A549 (cell line): ENCODE data around the gene ZC3H12D. TPM values are rescaled to one million over a fixed set of nuclear protein-coding genes. Genes with fewer than 3 reads are reported as not detected.

Experiments
- ATAC-seq, 2 experiments: fragments of 200-7000 bp in 1 of 2; fragments of >200 bp in 1 of 2; cut with Nextera tagmentation in 1 of 2; cut with Tn5 transposase in 1 of 2; 3 replicates each; pipeline versions ENCODE4 v1.8.0 to v1.9.1; 2018 to 2020; ENCODE audit warnings: mild to moderate bottlenecking in 1 of 2, moderate library complexity in 1 of 2
- CTCF ChIA-PET: fragments of 300-600 bp; sonication (Branson Sonifier 250); formaldehyde crosslinking; extraction: SDS; loops from one replicate; lab custom pipeline; 2021; ENCODE audit warnings: antibody characterized with exemption, inconsistent platforms; lab: Yijun Ruan, JAX
- POLR2A ChIA-PET: fragments of 350-600 bp; formaldehyde crosslinking; extraction: SDS; loops from one replicate; lab custom pipeline; 2021; ENCODE audit warnings: antibody characterized with exemption, inconsistent platforms; lab: Yijun Ruan, JAX
- DNase-seq, 2 experiments: peaks; one replicate each; pipeline versions ENCODE4 v3.0.0 to v3.0.0-alpha.2; 2011 to 2016; ENCODE audit warnings: low read depth in 1 of 2, low spot score in 1 of 2
- FAIRE-seq: peaks from 2 replicates; lab custom pipeline; 2011; peaks lifted over from hg19 to GRCh38; lab: Jason Lieb, UNC
- H3K27ac ChIP-seq, 2 experiments: fragments of >200 bp; sonication (Bioruptor Twin); formaldehyde crosslinking; 3 replicates each; pipeline ENCODE4 v1.5.1; 2016 to 2017
- H3K4me1 ChIP-seq: fragments of >200 bp; sonication (Bioruptor Twin); formaldehyde crosslinking; 3 replicates; pipeline ENCODE4 v1.6.1; 2016
- H3K4me2 ChIP-seq: fragments of >200 bp; sonication (Bioruptor Twin); formaldehyde crosslinking; 3 replicates; pipeline ENCODE4 v1.6.1; 2016
- H3K4me3 ChIP-seq: fragments of >200 bp; sonication (Bioruptor Twin); formaldehyde crosslinking; 3 replicates; pipeline ENCODE4 v1.5.1; 2016
- H3K9me3 ChIP-seq: fragments of >200 bp; sonication (Bioruptor Twin); formaldehyde crosslinking; 3 replicates; pipeline ENCODE4 v1.6.1; 2016
- CBX2 ChIP-seq: fragments of 200-600 bp; sonication (generic); IDR thresholded peaks from 2 replicates; pipeline ENCODE4 v1.6.1; 2016; ENCODE audit warnings: low read depth, mild to moderate bottlenecking, borderline replicate concordance
- CHD2 ChIP-seq: fragments of 150-350 bp; IDR thresholded peaks from 2 replicates; pipeline ENCODE4 v1.6.1; 2014; ENCODE audit warnings: low read length; ENCODE audit not compliant: partially characterized antibody
- CHD4 ChIP-seq: fragments of 200-600 bp; sonication (generic); IDR thresholded peaks from 2 replicates; pipeline ENCODE4 v1.6.1; 2016; ENCODE audit warnings: antibody characterized with exemption, mild to moderate bottlenecking, borderline replicate concordance
- EHF ChIP-seq: fragments of 250-450 bp; sonication (Bioruptor Pico); IDR thresholded peaks from 2 replicates; pipeline ENCODE4 v1.5.0; 2020; ENCODE audit warnings: mild to moderate bottlenecking
- EHMT2 ChIP-seq: fragments of 200-600 bp; sonication (generic); IDR thresholded peaks from 2 replicates; pipeline ENCODE4 v1.6.1; 2016; ENCODE audit warnings: antibody characterized with exemption, low read depth, mild to moderate bottlenecking, moderate library complexity
- ELK1 ChIP-seq: fragments of 150-350 bp; IDR thresholded peaks from 2 replicates; pipeline ENCODE4 v1.6.1; 2014; ENCODE audit warnings: low read depth, mild to moderate bottlenecking, low read length
- JUN ChIP-seq, 2 experiments: fragments of >200 bp; sonication (Bioruptor Twin); formaldehyde crosslinking; IDR thresholded peaks; 2 replicates in 1 of 2; 3 replicates in 1 of 2; pipeline ENCODE4 v1.6.1; 2016 to 2017
- MAX ChIP-seq: IDR thresholded peaks from 2 replicates; pipeline ENCODE4 v1.6.1; 2012
- NFE2L2 ChIP-seq: fragments of 150-350 bp; conservative IDR thresholded peaks from 2 replicates; pipeline ENCODE4 v1.6.1; 2014; ENCODE audit warnings: low read length
- PBX3 ChIP-seq: IDR thresholded peaks from 2 replicates; pipeline ENCODE4 v1.6.1; 2012
- POLR2AphosphoS2 ChIP-seq: conservative IDR thresholded peaks from 2 replicates; pipeline ENCODE4 v1.6.1; 2012; ENCODE audit warnings: low read length, improper control_type of control experiment, inconsistent platforms
- RCOR1 ChIP-seq: fragments of 150-350 bp; IDR thresholded peaks from 2 replicates; pipeline ENCODE4 v1.6.1; 2014; ENCODE audit warnings: antibody characterized with exemption, low read length, low read depth
- REST ChIP-seq: fragments of 200-600 bp; sonication (generic); IDR thresholded peaks from 2 replicates; pipeline ENCODE4 v1.6.1; 2016; ENCODE audit warnings: antibody characterized with exemption, mild to moderate bottlenecking, moderate library complexity
- SMC3 ChIP-seq: fragments of >200 bp; sonication (Bioruptor Twin); formaldehyde crosslinking; IDR thresholded peaks from 3 replicates; pipeline ENCODE4 v1.6.1; 2018; ENCODE audit warnings: inconsistent platforms
- ZFP36 ChIP-seq: fragments of 450-650 bp; IDR thresholded peaks from 2 replicates; pipeline ENCODE4 v1.6.1; 2014; ENCODE audit warnings: borderline replicate concordance; ENCODE audit not compliant: partially characterized antibody
- WGBS: methylation state at CpG from one replicate; pipeline ENCODE4 v1.1.6; 2017; ENCODE audit errors: missing lambda C conversion rate; 5-methylcytosine and 5-hydroxymethylcytosine counted together
- polyA plus RNA-seq, 4 experiments: library from polyadenylated mRNA; depleted of rRNA in 3 of 4; stranded (reverse); fragments of >200 nt; fragmentation: RNase III in 1 of 4; extraction: RNeasy Plus Mini Kit Qiagen cat#74134 plus additional on column Dnase treatment in 1 of 4; gene quantifications; 2 replicates in 3 of 4; 3 replicates in 1 of 4; pipeline ENCODE4 v1.2.3, GENCODE V29; 2011 to 2017

Gene ZC3H12D
- polyA plus RNA-seq, 2 of the 4 experiments (the other 2 are of a cell fraction) = 0.04 to 0.12 TPM

- no peak for DNase-seq
- Histone ChIP-seq H3K4me1 (peaks cover 1% of the 10 kb centered on the region; the same call in 1 of the 3 replicates), H3K9me3 (no peaks in the 10 kb centered on the region), H3K4me2 (no peak overlapping the region), H3K27ac (no peak overlapping the region), H3K4me3 (no peak overlapping the region)
- ChIA-PET POLR2A (no interaction called here), CTCF (interaction anchor here (1.0 kb wide), 1 partner anchor 901 kb away, joined by 3 read pairs; no protein-coding TSS in a partner anchor)
- FAIRE-seq = no peak
- ATAC-seq = no peak
- TF ChIP-seq RCOR1 (no peak), POLR2AphosphoS2 (no peak), EHMT2 (no peak), JUN (IDR thresholded peaks at IDR 0.05) (no peak), ZFP36 (no peak), CHD2 (no peak), ELK1 (no peak), CBX2 (no peak), SMC3 (no peak)
- 92% methylated on average over 5 of the region's 5 CpGs for WGBS
Measured at GRCh38 chr6:149478631-149479314, 6.0 kb downstream of the ZC3H12D start.

- no peaks in the 10 kb centered on the region for H3K9me3 ChIP-seq
- H3K4me2 ChIP-seq = no peak overlapping the region
- H3K4me3 ChIP-seq = no peak overlapping the region
- ChIA-PET CTCF (interaction anchor here (0.6 kb wide), 1 partner anchor 553 kb away, joined by 3 read pairs; no protein-coding TSS in a partner anchor), POLR2A (interaction anchor here (0.7 kb wide), 1 partner anchor 9 kb away, joined by 4 read pairs; no protein-coding TSS in a partner anchor)
- no peak for ATAC-seq
- FAIRE-seq = no peak
- WGBS = 84% methylated on average over 5 of the region's 5 CpGs
- TF ChIP-seq EHF (CRISPR knock-in tag) (no peak), MAX (no peak)
- H3K4me1 ChIP-seq = peaks cover 10% of the 10 kb centered on the region; the same call in 2 of the 3 replicates
- no peak overlapping the region for H3K27ac ChIP-seq
- DNase-seq = no peak
Measured at GRCh38 chr6:149477544-149477943, 7.3 kb downstream of the ZC3H12D start.

- H3K4me2 ChIP-seq = no peak overlapping the region
- no peaks in the 10 kb centered on the region for H3K9me3 ChIP-seq
- no peak for TF ChIP-seq CHD4
- TF ChIP-seq, all 56 proteins: peak for 0
- peaks cover 10% of the 10 kb centered on the region; the same call in 2 of the 3 replicates for H3K4me1 ChIP-seq
- H3K27ac ChIP-seq = no peak overlapping the region
- POLR2A ChIA-PET = no interaction called here
- 64% methylated on average over 6 of the region's 6 CpGs for WGBS
- CTCF ChIA-PET = no interaction called here
- H3K4me3 ChIP-seq = no peak overlapping the region
- ATAC-seq (no peak), DNase-seq (no peak), FAIRE-seq (no peak)
Measured at GRCh38 chr6:149476789-149477455, 7.9 kb downstream of the ZC3H12D start.

- Histone ChIP-seq H3K4me2 (no peak overlapping the region; the same call in 2 of the 3 replicates), H3K4me3 (no peak overlapping the region), H3K4me1 (peaks cover 10% of the 10 kb centered on the region; the same call in 2 of the 3 replicates), H3K9me3 (no peaks in the 10 kb centered on the region), H3K27ac (no peak overlapping the region)
- FAIRE-seq (no peak), DNase-seq (no peak), ATAC-seq (peak; percentile 22 to 44; a peak in 1 of 6 replicates)
- CTCF ChIA-PET = interaction anchor here (1.0 to 2.2 kb wide), 3 partner anchors 15 to 446 kb away, joined by 3 to 8 read pairs (median 5); no protein-coding TSS in a partner anchor
- TF ChIP-seq NFE2L2 (no peak), REST (peak; percentile 24; the same call in 1 of the 2 replicates), PBX3 (no peak)
- WGBS = 87% methylated on average over 11 of the region's 30 CpGs
- POLR2A ChIA-PET = no interaction called here
Measured at GRCh38 chr6:149474108-149474935, 10.5 kb downstream of the ZC3H12D start.
